CD4-positive, alpha-beta T cell treated with Interleukin-12 subunit alpha and Interleukin-12 subunit beta, for 1 hour (primary cell): ENCODE data around the gene LMF2.

Experiments used
- DNase-seq: peaks from one replicate; pipeline ENCODE4 v3.0.0-alpha.2; 2020

LMF2 gene

GRCh38 chr22:50460938-50461337, 46.6 kb downstream of the LMF2 start:
- no peak for DNase-seq

DNA sequence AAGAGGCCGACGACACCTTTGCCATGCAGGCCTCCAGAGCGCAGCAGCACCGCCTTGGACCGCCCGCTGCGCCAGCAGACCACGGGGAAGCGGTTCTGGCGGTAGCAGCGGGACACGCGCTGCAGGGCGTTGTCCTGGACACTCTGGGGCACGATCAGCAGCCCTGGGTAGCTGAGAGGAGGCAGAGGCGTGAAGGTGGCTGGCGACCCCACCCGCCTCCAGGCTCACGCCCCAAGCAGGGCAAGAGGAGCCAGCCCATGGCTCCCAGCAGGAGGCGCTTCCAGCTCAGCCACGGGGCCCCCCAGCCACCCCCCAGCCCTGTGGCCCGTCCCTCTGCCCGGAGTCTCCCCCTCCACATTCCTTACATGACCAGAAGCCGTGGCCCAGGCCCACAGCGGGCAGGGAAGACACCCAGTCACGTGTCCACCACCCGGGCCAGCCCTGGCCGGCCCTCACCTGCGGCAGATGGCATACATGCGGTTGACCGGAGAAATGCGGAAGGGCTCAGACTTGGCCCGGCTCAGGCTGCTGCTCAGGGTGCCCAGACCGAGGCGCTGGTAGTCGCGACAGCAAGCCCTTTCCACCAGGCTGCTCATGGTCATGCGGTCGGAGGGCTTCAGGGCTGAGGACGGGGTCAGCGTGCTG, 47.9 kb downstream of the LMF2 start:
- peak; percentile 17 for DNase-seq

DNA sequence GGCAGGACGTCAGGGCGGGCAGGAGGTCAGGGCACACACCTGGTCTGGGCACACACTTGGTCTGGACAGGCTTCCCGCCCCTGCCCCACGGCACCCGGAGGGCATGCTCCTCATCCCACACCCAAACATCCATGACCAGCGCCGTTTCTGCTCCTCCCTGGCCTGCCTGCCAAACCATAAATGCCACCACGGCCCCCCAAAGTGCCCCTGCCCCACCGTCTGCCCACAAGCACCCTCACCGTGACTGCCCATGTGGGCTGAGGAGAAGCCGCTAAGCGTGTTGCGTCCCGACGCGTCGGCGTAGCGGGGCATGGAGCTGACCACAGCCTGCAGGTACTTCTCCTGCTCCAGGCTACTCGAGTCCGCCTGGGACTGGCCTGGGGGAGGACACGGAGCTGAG, 48.5 kb downstream of the LMF2 start:
- DNase-seq, result no peak

- DNase-seq, result no peak
Observed at GRCh38 chr22:50456466-50457234, 50.9 kb downstream of the LMF2 start.

DNA sequence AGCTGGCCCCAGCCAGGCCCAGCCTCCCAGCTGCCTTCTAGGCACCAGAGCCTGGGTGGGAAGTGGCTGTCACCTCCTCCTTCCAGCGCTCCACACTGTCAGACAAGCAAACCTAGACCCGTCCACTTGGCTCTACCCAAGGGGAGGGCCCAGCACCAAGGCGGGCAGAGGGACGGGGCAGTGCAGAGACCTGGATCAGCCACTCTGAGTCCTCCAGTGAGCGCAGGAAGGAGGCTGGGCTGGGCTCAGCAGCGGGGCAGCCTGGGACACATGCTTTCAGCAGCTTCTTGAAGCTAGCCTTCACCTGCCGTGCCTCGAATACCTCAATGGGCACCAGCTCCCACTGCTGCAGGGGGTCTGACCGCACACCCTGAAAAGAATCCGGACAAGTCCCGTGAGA, 51.5 kb downstream of the LMF2 start:
- no peak for DNase-seq

DNA sequence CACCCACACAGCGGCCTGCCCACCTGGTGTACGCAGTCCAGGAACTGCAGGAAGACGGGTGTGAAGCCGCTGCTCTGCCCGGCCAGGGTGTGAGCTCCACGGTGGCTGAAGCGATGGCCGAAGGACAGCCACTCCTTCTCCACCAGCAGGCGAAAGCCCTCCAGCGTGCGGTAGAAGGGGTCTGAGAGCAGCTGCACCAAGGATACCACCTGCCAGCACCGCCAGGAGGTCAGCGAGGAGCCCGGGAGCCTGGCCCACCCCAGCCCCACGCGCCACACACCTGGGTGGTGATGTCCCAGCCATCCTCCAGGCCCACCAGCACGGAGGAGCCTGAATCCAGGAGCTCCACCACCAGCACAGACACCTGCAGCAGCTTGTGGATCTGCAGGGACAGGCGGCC, 52.3 kb downstream of the LMF2 start:
- DNase-seq, result no peak

DNA sequence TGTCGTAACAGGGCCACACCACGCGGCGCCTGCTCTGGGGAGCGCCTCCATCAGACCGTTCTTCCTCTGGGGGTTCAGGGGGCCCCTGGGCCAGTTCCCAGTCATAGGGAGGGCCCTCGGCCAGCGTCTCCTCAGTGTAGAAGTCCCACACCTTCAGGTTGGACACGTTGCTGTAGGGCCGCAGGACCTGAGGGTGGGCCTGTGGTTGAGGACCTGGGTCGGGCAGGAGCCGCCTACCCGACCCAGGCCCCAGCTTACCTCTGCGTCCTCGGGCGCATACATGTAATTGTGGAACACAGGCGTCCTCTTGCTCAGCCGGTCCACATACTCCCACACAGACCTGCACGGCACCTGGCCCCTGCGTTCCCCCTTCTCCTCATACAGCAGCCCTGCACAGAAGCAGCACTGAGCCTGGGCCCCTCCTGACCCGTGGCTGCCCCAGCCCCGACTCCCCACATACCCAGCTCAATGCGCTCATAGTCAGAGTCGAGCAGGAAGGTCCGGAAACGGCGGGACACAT, 52.9 kb downstream of the LMF2 start:
- DNase-seq, result no peak
